ENCODE measurements around the gene CTSS.
A peak's percentile ranks its signal among the peaks of the same experiment; 100 is the strongest.
"Not testable (repeated sequence)": the region's sequence is repeated elsewhere in the genome, so short reads cannot be mapped to it uniquely, and the experiment has no call there.

The CTSS gene

DNA sequence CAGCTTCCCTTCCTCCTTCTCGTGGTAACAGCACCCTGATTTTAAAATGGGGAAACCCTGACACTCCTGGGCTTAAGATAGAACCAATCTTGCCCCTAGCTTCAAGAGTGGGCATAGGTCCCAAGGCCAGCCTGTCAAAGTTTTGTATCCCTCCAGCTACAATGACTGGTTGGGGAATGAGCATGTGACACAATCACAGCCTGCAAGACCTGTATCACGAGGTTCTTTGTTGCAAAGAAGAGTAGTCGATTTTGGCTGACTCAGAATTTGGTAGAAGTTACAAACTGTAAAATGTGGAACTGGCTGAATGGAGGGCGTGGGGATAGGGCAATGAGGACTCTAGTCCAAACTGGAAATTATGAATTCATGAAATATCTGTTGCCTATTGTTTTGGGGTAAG lies 23.8 kb upstream of the CTSS start:
- no peaks in the 10 kb centered on the region for H3K9me3 Mint-ChIP-seq
- no peaks in the 10 kb centered on the region for H3K36me3 Mint-ChIP-seq
- no peak overlapping the region for H3K27ac Mint-ChIP-seq
- DNase-seq (ENCODE audit: low spot score in 2 of 2) (no peak), ATAC-seq (no peak)
- no peaks in the 10 kb centered on the region for H3K4me1 Mint-ChIP-seq
- no peak overlapping the region for H3K4me3 Mint-ChIP-seq

DNA sequence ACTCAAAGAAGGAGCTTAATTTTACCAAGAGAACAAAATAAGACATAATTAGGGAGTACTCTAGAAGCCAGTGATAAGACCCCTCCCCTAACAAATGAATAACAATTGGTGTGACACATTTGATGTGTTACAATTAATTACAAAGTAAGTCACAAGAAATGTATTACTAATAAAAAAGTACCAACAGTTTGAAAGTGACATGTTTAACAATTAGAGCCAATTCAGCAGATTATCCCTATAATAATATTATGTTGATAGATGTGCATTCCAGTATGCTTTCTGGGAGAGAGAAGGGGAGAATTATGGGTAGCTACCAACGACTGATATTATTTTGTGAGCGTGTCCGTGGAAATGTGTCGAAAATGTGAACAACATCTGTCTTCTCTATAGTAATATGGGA lies 23.4 kb upstream of the CTSS start:
- DNase-seq (ENCODE audit: low spot score in 2 of 2) (no peak), ATAC-seq (no peak)
- no peak overlapping the region for H3K27ac Mint-ChIP-seq
- no peaks in the 10 kb centered on the region for H3K9me3 Mint-ChIP-seq
- H3K4me3 Mint-ChIP-seq = no peak overlapping the region
- no peaks in the 10 kb centered on the region for H3K4me1 Mint-ChIP-seq
- H3K36me3 Mint-ChIP-seq = no peaks in the 10 kb centered on the region

- Mint-ChIP-seq H3K27ac (no peak overlapping the region), H3K9me3 (no peaks in the 10 kb centered on the region), H3K36me3 (no peaks in the 10 kb centered on the region), H3K4me1 (no peaks in the 10 kb centered on the region), H3K4me3 (no peak overlapping the region)
- DNase-seq (ENCODE audit: low spot score in 2 of 2) (no peak), ATAC-seq (peak; percentile 21)
Measured at GRCh38 chr1:150787455-150787854, 21.9 kb upstream of the CTSS start.

DNA sequence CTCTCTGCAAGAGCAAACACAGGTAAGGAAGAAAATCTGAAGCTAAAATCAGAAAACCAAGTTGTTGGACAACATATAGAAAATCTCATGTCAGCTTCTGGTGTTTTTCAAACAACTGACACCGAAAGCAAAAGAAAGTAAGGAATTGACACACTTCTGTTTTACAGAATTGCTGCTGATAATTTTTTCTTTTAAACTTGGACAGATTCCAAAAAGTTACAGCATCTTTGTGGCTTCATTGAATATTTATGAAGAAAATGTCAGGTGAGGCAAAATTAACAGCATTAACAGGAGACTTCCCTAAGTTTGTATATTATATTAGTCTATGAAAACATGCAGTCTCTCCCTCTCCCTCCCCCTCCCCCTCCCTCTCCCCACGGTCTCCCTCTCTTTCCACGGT lies 14.9 kb upstream of the CTSS start:
- ATAC-seq = no peak
- Mint-ChIP-seq H3K4me1 (peaks cover 7% of the 10 kb centered on the region), H3K27ac (no peak overlapping the region), H3K36me3 (no peaks in the 10 kb centered on the region), H3K9me3 (no peaks in the 10 kb centered on the region), H3K4me3 (no peak overlapping the region)
- DNase-seq (ENCODE audit: low spot score in 2 of 2) = no peak

GRCh38 chr1:150778409-150778808 lies 12.8 kb upstream of the CTSS start:
- Mint-ChIP-seq H3K4me1 (peaks cover 7% of the 10 kb centered on the region), H3K36me3 (no peaks in the 10 kb centered on the region), H3K4me3 (no peak overlapping the region), H3K9me3 (no peaks in the 10 kb centered on the region), H3K27ac (no peak overlapping the region)
- DNase-seq (ENCODE audit: low spot score in 2 of 2) (no peak), ATAC-seq (peak; percentile 65)

DNA sequence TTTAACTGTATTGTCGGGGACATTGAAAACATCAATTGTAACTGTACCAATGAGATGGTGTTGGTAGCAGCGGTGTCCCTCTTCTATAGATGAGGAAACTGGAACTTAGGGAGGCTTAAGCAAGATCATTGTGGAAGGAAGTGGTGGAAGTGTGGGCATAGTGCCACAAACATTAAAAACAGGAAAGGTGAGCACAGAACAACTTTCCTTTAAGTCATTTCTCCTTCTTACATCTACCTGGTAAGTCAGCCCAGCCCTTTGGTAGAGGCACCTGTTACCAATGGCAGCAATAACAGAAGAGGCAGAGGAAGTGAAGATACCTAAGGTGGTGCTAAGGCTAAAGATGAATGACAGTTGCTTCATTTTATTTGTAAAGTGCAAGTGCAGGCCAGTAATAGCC lies 12.0 kb upstream of the CTSS start:
- no peaks in the 10 kb centered on the region for H3K9me3 Mint-ChIP-seq
- no peaks in the 10 kb centered on the region for H3K36me3 Mint-ChIP-seq
- no peak overlapping the region for H3K4me3 Mint-ChIP-seq
- peaks cover 7% of the 10 kb centered on the region for H3K4me1 Mint-ChIP-seq
- no peak for ATAC-seq
- DNase-seq (ENCODE audit: low spot score in 2 of 2) = no peak
- no peak overlapping the region for H3K27ac Mint-ChIP-seq

GRCh38 chr1:150775931-150776505 lies 10.4 kb upstream of the CTSS start:
- not testable (repeated sequence) for H3K9me3 Mint-ChIP-seq; ATAC-seq; DNase-seq (ENCODE audit: low spot score in 2 of 2); H3K4me3 Mint-ChIP-seq; H3K27ac Mint-ChIP-seq; H3K36me3 Mint-ChIP-seq
- H3K4me1 Mint-ChIP-seq = peaks cover 18% of the 10 kb centered on the region

DNA sequence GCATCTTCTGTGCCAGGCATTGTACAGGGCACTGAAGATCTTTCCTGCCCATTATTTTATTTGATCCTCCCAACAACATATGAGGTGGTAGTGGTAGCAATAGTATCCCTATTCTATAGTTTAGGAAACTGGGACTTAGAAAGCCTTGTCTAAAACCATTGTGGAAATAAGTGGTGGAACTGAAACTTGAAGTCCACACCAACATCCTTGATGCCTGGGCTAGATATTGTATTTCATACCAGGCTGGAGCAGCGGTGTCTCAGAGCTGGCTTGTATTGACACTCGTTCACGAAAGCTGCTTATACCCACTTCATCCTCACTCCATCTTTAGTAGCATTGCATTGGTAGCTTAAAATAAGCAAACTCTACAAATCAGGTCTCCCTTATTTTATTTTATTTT lies 9.7 kb upstream of the CTSS start:
- no peaks in the 10 kb centered on the region for H3K9me3 Mint-ChIP-seq
- no peak overlapping the region for H3K4me3 Mint-ChIP-seq
- peaks cover 26% of the 10 kb centered on the region for H3K4me1 Mint-ChIP-seq
- DNase-seq (ENCODE audit: low spot score in 2 of 2) (no peak), ATAC-seq (no peak)
- no peak overlapping the region for H3K27ac Mint-ChIP-seq
- no peaks in the 10 kb centered on the region for H3K36me3 Mint-ChIP-seq

DNA sequence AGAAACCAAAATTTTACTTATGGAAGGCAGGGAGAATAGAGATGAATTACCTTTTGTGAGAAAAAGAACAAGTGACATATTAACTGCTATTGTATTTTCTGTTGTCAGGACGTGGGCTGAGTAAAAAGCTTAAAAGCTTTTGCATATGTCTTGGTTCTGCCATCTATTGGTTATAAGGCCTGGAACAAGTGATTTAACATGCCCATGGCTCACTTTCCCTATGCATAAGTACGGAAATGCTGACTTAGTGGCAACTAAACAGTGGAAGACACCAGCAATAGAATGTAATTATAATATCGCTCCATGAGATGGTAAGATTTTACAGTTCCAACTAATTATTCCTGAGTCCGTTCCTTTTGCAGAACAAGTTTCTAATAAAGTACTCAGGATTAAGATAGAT lies 6.7 kb upstream of the CTSS start:
- H3K27ac Mint-ChIP-seq = no peak overlapping the region
- peaks cover 22% of the 10 kb centered on the region for H3K4me1 Mint-ChIP-seq
- no peak for ATAC-seq
- no peak for DNase-seq (ENCODE audit: low spot score in 2 of 2)
- no peak overlapping the region for H3K4me3 Mint-ChIP-seq
- no peaks in the 10 kb centered on the region for H3K36me3 Mint-ChIP-seq
- H3K9me3 Mint-ChIP-seq = no peaks in the 10 kb centered on the region

GRCh38 chr1:150767704-150768103 lies 2.1 kb upstream of the CTSS start:
- H3K27ac Mint-ChIP-seq = peak overlapping the region; percentile 43
- not testable (repeated sequence) for ATAC-seq; DNase-seq (ENCODE audit: low spot score in 2 of 2); H3K9me3 Mint-ChIP-seq; H3K4me3 Mint-ChIP-seq; H3K36me3 Mint-ChIP-seq
- H3K4me1 Mint-ChIP-seq = peaks cover 47% of the 10 kb centered on the region

- Mint-ChIP-seq H3K4me1 (peaks cover 50% of the 10 kb centered on the region), H3K4me3 (peak overlapping the region; percentile 83), H3K27ac (peak overlapping the region; percentile 95)
- DNase-seq (ENCODE audit: low spot score in 2 of 2); H3K9me3 Mint-ChIP-seq; H3K36me3 Mint-ChIP-seq: not testable (repeated sequence)
- peak; percentile 23 for ATAC-seq
Measured at GRCh38 chr1:150765977-150766301, 361 bp upstream of the CTSS start.

GRCh38 chr1:150764617-150765101 lies 919 bp downstream of the CTSS start:
- no peak for DNase-seq (ENCODE audit: low spot score in 2 of 2)
- Mint-ChIP-seq H3K4me3 (peak overlapping the region; percentile 83), H3K27ac (peak overlapping the region; percentile 95), H3K9me3 (no peaks in the 10 kb centered on the region), H3K4me1 (peaks cover 53% of the 10 kb centered on the region), H3K36me3 (peaks cover 19% of the 10 kb centered on the region)
- ATAC-seq = peak; percentile 61

- peaks cover 35% of the 10 kb centered on the region for H3K36me3 Mint-ChIP-seq
- peaks cover 53% of the 10 kb centered on the region for H3K4me1 Mint-ChIP-seq
- DNase-seq (ENCODE audit: low spot score in 2 of 2) (no peak), ATAC-seq (no peak)
- H3K4me3 Mint-ChIP-seq = no peak overlapping the region
- H3K9me3 Mint-ChIP-seq = no peaks in the 10 kb centered on the region
- no peak overlapping the region for H3K27ac Mint-ChIP-seq
Measured at GRCh38 chr1:150763018-150763417, 2.6 kb downstream of the CTSS start.

GRCh38 chr1:150762552-150762951 lies 3.0 kb downstream of the CTSS start:
- DNase-seq (ENCODE audit: low spot score in 2 of 2) = no peak
- Mint-ChIP-seq H3K4me1 (peaks cover 53% of the 10 kb centered on the region), H3K9me3 (no peaks in the 10 kb centered on the region), H3K4me3 (no peak overlapping the region), H3K27ac (no peak overlapping the region), H3K36me3 (peaks cover 40% of the 10 kb centered on the region)
- no peak for ATAC-seq

DNA sequence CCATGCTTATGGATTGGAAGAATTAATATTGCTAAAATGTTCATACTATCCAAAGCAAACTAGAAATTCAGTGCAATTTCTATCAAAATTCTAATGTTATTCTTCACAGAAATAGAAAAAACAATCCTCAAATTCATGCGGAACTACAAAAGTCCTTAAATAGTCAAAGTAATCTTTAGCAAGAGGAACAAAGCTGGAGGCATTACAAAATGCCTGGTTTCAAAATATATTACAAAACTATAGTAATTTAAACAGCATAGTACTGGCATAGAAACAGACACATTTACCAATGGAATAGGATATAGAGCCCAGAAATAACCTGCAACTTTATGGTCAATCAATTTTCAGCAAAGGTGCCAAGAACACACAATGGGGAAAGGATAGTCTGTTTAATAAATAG lies 3.8 kb downstream of the CTSS start:
- Mint-ChIP-seq H3K4me1 (peaks cover 53% of the 10 kb centered on the region), H3K27ac (no peak overlapping the region), H3K36me3 (peaks cover 48% of the 10 kb centered on the region), H3K9me3 (no peaks in the 10 kb centered on the region), H3K4me3 (no peak overlapping the region)
- ATAC-seq (no peak), DNase-seq (ENCODE audit: low spot score in 2 of 2) (no peak)

DNA sequence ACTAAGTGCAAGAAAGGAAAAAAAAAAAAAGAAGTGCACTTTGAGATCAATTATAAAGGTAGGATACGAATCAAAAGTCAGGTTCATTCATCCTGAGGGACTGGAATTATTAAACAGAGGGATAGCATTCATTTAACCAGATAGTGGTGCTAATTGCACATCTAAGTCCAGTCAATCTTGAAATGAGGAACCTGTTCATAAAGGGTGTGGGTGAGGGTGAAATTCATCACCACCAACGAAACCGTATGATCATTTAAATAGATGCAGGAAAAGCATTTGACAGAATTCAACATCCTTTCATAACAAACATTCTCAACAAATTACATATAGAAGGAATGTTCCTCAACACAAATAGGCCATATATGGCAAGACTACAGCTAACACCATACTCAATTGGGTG lies 5.6 kb downstream of the CTSS start:
- DNase-seq (ENCODE audit: low spot score in 2 of 2) (no peak), ATAC-seq (no peak)
- no peaks in the 10 kb centered on the region for H3K9me3 Mint-ChIP-seq
- peaks cover 45% of the 10 kb centered on the region for H3K4me1 Mint-ChIP-seq
- no peak overlapping the region for H3K4me3 Mint-ChIP-seq
- no peak overlapping the region for H3K27ac Mint-ChIP-seq
- H3K36me3 Mint-ChIP-seq = peaks cover 65% of the 10 kb centered on the region

GRCh38 chr1:150753416-150753815 lies 12.2 kb downstream of the CTSS start:
- no peak for ATAC-seq
- no peak overlapping the region for H3K4me3 Mint-ChIP-seq
- DNase-seq (ENCODE audit: low spot score in 2 of 2) = no peak
- peaks cover 83% of the 10 kb centered on the region for H3K36me3 Mint-ChIP-seq
- no peaks in the 10 kb centered on the region for H3K4me1 Mint-ChIP-seq
- peak overlapping the region; percentile 68 for H3K27ac Mint-ChIP-seq
- H3K9me3 Mint-ChIP-seq = no peaks in the 10 kb centered on the region
